Hepatocyte (in vitro differentiated cells): Measurements from ENCODE around the gene MBLAC1.

Experiments used
- CTCF ChIP-seq: fragments of 200-600 bp; sonication (generic); IDR thresholded peaks from 2 replicates; pipeline ENCODE4 v1.5.1; 2016; ENCODE audit warnings: antibody characterized with exemption, mild to moderate bottlenecking; ENCODE audit not compliant: poor library complexity
- EZH2 ChIP-seq: fragments of 200-600 bp; sonication (generic); IDR thresholded peaks from 2 replicates; pipeline ENCODE4 v1.6.1; 2016; ENCODE audit warnings: antibody characterized with exemption, mild to moderate bottlenecking, borderline replicate concordance

DNA sequence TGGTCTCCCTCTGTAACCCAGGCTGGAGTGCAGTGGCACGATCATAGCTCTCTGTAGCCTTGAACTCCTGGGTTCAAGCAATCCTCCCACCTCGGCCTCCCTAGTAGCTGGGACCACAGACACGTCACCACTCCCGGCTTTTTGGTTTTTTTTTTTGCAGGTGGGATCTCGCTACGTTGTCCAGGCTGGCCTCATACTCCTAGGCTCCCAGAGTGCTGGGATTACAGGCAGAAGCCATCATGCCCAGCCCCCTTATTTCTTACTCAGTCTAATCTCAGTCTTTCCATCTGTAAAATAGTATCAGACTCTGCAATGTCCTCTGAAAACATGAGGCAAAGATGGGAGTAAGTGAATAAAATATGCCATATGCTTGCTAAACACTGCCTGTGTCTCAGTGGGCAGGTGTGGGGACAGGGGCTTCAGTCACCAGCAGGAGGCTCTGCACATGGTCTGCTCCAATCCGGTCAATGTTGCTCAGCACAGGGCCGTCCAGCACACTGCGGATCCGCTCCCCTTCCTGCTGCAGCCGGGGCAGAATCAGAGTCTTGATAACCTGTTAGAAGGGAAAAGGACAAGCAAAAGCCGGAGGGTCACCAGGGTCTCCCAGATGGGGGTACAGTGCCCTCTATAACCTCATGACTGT is 17.1 kb upstream of the MBLAC1 start:
- TF ChIP-seq CTCF, result peak; percentile 6
- TF ChIP-seq EZH2, result no peak
